HG02678 (cell line): ENCODE results near the gene SPIB.
A peak's percentile ranks its signal among the peaks of the same experiment; 100 is the strongest.

Source experiments
- ATAC-seq: cut with Tn5 transposase; IDR thresholded peaks from one replicate; pipeline ENCODE4 v1.9.1; 2021; ENCODE audit warnings: mild to moderate bottlenecking, moderate library complexity; ENCODE audit not compliant: unreplicated experiment

The SPIB gene

DNA sequence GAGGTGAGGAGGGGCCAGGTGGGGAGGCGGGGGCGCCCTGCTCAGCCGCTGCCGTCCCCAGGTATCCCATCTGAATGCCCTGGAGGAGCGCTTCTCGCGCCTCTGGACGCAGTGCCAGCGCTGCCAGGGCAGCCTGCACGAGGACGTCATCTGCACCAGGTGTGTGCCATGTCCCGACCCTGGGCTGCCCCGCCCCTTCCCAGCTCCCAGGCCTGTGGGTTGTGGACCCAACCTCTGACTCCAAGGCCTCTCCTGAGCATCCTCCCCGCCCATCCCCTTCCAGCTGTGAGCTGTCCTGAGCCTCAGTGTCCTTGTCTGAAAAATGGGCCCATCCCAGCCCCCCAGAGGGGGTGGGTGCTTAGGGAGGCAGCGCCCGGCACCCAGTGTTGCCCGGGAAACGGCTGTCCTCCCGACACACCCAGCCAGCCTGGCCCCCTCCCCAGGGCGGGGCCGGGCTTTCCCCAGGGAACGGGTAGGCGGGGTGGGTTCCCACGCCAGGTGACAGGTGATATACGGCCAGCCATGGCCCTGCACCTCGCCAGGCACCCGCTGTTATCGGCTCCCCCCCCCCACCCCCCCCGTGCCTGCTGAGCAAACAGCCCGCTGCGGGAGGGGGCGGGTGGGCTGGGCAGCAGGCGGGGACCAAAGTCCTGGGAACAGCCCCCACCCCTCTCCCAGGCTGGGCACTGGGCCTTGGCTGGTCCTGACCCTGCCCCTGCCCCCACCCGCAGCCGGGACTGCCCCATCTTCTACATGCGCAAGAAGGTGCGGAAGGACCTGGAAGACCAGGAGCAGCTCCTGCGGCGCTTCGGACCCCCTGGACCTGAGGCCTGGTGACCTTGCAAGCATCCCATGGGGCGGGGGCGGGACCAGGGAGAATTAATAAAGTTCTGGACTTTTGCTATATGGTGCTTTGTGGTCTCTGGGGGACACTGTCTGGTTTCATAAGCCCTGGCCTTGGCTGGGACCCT lies 1.3 kb upstream of the SPIB start:
- ATAC-seq = no peak

DNA sequence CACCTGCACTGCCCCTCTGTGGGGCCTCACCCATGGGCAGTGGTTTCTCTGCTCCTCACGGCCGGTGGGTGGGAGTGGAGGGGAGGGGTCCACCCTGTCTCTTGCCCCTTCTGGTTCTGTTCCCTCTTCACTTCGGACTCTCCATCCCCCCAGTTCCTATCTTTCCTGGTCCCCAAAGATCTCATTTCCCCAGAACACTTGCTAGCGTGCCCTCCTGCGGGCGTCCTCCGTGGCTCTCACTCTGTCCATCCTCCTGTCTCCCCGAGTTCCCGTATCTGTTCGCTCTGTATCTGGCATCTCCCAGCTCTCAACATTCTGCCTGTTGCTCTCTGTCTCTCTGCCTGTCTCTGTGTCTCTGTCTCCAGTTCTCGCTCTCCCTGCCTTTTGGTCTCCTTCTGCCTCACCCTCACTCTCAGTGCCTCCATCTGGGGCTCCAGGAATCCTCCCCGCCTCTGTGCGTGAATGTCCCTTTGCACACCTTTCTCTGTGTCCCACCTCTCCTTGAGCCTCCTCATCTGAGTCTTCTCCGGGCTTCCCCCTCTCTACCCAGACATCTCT lies 363 bp downstream of the SPIB start:
- ATAC-seq = no peak

DNA sequence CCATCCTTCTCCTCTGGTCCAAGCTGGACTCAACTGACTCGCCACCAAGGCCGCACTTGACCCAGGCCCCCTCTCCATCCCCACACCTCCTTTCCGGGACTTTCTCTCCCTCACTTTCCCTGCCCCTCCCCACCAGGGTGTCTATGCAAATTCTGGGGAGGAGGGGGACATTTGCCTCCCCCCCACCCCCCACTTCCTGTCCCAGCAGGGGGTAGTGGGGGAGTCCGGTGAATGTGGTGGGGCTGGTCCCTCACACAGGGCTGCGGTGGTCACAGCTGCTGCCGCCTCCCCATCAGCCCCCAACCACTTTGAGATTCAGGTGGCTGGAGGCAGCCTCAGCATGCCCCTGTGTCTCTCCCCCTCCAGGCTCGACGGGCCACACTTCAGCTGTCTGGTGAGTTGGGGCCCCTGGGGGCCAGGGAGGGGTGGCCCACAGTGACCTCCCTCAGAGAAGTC lies 870 bp downstream of the SPIB start:
- no peak for ATAC-seq

DNA sequence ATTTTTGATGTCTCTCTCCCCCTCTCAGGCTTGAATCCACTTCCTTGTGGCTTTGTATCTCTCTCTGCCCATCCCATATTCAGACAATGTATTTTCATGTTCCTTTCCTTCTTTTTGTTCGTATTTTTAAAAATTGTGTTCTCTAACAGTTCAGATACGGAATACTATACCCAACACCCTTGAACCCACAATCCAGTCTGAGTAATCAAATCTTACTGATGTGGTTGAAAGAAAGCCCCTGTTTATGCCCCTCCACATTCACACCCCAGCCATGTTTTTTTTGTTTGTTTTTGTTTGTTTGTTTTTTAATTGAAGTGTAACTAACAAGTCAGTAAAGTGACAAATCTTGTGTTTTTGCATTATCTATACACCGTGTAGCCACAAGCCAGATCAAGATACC lies 1.4 kb downstream of the SPIB start:
- ATAC-seq = no peak

DNA sequence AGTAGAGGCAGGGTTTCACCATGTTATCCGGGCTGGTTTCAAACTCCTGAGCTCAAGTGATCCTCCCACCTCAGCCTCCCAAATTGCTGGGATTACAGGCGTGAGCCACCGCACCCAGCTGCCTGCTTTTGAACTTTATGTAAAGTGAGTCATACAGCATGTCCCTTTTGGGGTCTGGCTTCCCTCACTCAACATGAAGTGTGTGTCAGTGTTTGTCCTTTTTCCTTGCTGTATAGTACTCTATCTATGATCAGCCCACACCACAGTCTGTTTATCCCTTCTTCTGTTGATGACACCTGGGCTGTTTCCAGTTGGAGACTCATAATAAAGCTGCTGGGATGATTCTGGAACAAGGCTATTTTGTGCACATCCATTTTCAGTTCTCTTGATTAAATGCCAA lies 2.1 kb downstream of the SPIB start:
- ATAC-seq = no peak

DNA sequence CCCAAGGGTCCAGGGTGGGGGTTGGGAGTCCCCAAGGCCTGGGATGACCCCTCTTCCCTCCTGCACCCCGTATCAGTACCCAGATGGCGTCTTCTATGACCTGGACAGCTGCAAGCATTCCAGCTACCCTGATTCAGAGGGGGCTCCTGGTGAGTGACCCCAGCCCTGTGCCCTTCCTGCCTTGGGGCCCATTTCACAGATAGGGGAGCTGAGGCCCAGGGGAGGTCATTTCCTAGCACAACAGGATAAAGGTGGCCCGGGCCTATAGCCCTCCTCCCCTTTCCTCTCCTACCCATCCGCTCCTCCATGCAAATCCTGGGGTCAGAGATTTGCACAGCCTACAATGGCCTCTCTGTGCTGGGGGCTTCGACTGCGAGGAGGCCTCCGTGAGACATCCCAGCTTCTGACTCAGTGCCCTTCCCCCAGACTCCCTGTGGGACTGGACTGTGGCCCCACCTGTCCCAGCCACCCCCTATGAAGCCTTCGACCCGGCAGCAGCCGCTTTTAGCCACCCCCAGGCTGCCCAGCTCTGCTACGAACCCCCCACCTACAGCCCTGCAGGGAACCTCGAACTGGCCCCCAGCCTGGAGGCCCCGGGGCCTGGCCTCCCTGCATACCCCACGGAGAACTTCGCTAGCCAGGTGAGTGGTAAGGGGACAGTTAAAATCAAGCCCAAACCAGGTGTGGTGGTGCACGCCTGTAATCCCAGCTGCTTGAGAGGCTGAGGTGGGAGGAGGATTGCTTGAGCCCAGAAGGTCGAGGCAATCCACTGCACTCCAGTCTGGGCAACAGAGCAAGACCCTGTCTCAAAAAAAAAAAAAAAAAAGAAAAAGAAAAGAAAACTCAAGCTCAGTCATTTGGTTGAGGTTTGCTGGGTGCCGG lies 3.9 kb downstream of the SPIB start:
- no peak for ATAC-seq

DNA sequence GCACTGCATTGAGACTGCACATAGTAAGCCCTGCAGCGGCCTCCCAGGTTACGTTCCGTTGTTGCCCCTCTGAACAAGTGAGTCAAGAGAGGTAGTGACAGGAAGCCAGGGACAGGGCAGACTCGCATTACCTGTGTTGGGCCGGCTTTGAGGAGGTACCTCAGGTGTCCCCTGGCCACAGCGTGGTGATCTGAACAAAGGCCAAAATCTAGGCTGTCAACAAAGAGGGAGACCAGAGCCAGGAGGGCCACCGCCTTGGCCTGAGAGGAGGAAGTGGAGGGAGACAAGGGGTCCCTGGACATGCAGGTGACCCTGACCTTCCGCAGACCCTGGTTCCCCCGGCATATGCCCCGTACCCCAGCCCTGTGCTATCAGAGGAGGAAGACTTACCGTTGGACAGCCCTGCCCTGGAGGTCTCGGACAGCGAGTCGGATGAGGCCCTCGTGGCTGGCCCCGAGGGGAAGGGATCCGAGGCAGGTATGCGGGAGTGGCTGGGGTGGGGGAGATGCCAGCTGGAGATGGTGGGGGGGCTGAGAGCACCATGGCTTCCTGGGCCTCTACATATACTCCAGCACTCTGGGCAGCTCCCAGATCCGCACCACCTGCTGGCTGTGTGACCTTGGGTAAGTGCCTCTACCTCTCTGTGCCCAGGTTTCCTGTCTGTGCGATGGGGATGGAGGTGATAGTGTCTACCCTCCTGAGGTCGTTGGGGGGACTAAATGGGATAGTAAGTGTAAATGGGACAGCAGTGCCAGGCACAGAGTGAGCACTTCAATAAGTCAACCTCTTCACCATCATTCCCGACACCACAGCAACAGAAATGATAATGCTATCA lies 4.8 kb downstream of the SPIB start:
- ATAC-seq = no peak

DNA sequence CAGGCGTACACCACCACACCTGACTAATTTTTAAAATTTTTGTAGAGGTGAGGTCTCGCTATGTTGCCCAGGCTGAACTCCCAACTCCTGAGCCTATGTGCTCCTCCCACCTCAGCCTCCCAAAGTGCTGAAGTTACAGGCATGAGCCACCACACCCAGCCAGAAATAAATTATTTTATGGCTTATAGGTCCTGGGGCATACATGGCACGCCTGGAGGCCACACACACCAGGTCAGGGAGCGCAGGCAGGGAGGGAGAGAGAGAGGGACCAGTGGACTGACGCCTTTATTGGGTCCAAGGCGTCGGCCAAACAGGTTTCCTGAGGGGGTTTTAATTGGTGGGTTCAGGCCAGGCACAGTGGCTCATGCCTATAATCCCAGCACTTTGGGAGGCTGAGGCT lies 6.8 kb downstream of the SPIB start:
- ATAC-seq = no peak

DNA sequence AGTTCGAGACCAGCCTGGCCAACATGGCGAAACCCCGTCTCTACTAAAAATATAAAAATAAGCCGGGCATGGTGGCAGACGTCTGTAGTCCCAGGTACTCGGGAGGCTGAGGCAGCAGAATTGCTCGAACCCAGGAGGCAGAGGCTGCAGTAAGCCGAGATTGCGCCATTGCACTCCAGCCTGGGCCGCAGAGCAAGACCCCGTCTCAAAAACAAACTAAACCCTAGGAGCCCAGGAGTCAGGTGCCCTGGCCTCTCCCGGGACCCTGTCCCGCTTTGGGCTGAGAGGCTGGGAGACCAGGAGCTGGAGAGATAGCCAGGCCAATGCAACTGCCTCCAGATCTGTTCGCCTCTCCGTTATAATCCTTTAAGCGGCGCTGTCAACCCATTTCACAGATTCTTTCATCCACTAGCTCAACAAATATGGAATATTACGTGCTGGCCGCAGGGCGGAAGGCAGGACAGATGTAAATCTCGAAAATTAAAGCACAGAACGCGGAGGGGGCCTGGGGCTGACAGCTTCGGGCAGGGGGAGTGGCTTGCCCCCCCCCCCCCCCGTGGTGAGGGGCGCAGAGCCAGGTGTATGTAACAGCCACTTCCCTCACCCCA lies 8.7 kb downstream of the SPIB start:
- no peak for ATAC-seq

DNA sequence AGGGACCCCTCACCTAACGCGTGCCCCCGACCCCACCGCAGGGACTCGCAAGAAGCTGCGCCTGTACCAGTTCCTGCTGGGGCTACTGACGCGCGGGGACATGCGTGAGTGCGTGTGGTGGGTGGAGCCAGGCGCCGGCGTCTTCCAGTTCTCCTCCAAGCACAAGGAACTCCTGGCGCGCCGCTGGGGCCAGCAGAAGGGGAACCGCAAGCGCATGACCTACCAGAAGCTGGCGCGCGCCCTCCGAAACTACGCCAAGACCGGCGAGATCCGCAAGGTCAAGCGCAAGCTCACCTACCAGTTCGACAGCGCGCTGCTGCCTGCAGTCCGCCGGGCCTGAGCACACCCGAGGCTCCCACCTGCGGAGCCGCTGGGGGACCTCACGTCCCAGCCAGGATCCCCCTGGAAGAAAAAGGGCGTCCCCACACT lies 9.3 kb downstream of the SPIB start:
- no peak for ATAC-seq

DNA sequence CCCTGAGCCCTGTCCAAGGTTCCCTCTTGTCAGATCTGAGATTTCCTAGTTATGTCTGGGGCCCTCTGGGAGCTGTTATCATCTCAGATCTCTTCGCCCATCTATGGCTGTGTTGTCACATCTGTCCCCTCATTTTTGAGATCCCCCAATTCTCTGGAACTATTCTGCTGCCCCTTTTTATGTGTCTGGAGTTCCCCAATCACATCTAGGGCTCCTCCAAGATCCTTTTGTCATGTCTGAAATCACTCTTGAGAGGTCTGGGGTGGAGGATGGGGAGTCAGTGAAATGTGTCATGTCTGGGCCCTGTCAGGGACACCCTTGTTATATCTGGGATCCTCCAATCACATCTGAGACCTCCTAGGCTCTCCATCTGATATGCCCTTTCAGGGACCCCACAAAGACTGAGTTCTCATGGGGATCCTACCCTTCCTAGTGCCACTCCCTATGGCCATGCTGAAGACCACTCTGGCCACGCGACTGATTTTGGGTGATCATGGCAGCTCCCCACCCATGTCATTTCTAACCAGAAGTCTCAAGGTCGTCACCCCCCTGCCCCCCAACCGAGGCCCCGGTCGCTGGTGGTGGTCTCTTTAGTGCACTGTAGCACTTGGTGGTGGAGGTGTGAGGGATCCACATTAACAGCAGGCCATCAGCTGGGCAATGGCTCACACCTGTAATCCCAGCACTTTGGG lies 10.2 kb downstream of the SPIB start:
- no peak for ATAC-seq

DNA sequence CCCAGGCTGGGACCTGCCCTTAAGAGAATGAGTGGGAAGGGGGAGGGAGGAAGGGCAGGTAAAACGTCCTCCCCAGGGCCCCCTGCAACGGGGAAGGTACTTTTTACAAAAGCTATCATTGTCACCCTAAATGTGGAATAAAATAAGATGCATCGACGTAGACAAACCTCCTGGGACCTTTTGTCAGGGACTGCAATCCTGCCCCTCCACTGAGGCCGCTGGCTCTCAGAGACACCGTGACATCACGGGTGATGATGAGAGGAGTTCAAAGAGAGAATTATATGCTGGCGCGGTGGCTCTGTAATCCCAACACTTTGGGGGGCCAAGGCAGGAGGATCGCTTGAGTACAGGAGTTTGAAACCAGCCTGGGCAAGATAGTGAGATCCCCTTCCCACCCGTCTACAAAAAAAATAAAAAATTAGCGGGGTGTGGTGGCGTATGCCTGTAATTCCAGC lies 12.2 kb downstream of the SPIB start:
- no peak for ATAC-seq

DNA sequence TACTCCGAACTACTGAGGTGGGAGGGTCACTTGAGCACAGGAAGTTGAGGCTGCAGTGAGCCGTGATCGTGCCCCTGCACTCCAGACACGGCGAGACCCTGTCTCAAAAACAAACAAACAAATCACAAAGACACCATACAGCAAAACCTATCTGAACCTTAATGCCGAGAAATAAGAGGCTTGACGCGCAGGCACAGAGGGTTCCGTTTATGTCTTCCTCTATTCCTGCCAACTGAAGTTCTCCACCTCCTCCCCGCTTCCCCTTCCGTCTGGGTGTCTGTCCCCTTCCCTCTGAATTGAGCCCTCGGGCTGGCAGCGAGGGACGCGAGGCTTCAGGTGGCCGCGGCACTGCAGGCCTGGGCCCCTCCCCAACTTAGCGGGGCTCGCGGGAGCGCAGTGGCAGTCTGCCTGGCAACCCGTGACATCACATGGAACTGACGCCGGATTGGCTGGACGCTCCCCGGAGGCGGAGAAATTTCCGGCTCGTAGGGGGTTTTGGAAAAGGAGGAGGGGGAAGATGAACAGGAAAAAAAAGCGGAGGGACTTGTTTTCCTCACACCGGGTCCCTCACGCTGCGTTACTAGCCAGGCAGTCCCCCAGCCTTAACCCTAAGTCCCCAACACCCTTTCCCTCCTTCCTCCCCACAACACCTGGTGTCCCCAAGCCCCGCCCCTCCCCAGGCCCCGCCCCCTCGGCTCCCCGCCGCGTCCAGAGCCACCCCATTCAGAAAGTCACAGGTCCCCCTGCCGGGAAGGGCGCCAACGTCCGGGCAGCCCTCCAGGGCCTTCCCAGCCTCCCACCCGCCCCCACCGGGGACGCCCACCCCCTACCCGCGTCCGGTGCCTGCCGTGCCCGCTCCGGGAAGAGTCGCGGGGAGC lies 12.8 kb downstream of the SPIB start:
- ATAC-seq = peak; percentile 77

DNA sequence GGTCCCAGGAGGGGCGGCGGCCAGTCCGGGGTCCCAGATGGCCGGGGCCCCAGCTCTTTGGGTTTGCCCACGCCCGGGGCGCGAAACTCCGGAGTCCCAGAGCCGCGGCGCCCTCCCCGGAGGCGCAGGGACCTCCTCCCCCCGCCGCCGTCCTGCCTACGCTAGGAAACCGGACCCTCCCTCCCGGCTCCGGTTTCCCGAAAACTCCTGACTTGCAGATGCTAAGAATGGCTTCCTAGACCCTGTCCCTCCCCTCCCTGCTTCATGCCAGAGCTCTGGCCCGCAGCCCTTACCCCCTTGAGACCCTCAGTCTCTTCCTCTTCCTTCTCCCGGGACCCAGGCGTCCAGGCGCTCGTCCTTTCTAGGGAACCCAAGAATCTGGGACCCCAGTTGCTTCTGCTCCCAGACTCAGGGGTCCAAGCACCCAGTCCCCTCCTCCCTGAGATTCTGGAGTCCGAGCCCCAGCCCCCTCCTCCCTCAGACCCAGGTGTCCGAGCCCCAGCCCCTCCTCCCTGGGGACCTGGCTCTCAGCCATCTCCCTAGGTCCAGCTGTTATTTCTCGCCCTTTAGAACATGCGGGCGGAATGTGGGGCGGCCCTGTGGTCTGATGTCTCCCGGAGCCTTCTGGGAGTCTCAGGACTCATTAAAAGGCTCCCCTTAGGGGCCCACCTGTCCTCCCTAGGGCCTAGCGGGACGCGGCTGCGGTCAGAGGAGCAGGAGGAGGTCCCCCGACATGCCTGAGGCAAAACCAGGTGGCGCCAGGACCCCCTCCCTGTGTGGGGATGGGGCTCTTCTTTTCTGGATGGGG lies 13.7 kb downstream of the SPIB start, which contains the start of gene MYBPC2:
Gene MYBPC2, plus strand, starts transcription at position 672 of the 808 bp plus-strand sequence. Its CDS starts 62 bp downstream, at position 734.
- ATAC-seq = peak; percentile 16

DNA sequence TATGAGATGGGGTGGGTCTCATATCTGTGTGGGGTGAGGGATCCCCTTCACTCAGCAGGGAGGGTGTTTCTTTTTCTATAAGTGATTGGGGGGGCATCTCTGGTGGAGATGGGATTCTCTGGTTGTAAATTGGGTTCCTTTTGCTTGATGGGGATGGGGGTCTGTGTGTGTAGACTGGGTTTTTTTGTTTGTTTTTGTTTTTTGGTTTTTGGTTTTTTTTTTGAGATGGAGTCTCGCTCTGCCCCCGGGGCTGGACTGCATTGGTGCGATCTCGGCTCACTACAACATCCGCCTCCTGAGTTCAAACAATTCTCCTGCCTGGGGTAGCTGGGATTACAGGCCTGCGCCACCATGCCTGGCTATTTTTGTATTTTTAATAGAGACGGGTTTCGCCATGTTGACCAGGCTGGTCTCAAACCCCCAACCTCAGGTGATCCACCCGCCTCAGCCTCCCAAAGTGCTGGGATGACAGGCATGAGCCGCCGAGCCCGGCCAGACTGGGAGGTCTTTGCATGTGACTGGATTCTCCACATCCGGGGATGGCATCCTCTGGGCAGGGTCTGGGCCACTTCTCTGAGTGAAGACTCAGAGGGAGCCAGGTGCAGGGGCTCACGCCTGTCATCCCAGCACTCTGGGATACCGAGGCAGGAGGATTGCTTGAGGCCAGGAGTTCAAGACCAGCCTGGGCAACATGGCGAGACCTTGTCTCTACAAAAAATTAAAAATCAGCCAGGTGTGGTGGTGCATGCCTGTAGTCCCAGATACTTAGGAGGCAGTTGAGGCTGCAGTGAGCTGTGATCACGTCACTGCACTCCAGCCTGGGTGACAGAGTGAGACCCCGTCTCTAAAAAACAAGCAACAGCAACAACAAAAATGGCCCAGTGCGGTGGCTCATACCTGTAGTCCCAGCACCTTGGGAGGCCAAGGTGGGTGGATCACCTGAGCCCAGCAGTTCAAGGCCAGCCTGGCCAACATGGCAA lies 14.8 kb downstream of the SPIB start:
- ATAC-seq = no peak

DNA sequence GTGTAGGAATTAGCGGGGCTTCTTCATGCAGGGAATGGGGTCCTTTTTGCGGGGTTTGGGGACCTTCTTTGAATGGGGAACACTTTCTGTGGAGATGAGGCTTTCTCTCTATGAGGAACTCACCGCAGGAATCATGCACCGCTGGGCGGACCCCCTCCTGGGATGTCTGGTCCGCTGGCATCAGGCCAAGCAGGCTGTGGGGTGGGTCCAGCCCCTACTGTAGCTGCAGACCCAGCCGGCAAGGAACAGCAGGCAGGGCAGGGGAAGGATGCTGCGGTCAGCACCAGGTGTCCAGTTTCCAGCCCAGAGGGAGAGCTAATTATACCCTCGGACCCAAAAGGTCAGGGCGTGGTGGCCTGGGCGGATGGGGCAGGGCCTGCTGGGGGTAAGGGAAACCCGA lies 15.8 kb downstream of the SPIB start:
- ATAC-seq = no peak
